A673 (cell line): ENCODE results near the gene BMERB1.

Source experiments
- CTCF ChIP-seq: fragments of 300-800, 200-600 bp; sonication (generic); conservative IDR thresholded peaks from 2 replicates; pipeline ENCODE4 v1.5.1; 2017; ENCODE audit warnings: low read depth, mild to moderate bottlenecking, antibody characterized with exemption, low read length, moderate library complexity, mixed read lengths
- EZH2 ChIP-seq: fragments of 200-600 bp; sonication (generic); IDR thresholded peaks from 2 replicates; pipeline ENCODE4 v1.6.1; 2017; ENCODE audit warnings: borderline replicate concordance, low read depth, mild to moderate bottlenecking, mixed read lengths, antibody characterized with exemption, low read length; ENCODE audit not compliant: poor library complexity, severe bottlenecking

GRCh38 chr16:15538507-15538906 lies 104.1 kb downstream of the BMERB1 start:
- TF ChIP-seq CTCF (no peak), EZH2 (no peak)
